GM23248 (cell line): ENCODE measurements around the gene TEKT1. TPM values are rescaled to one million over a fixed set of nuclear protein-coding genes. Genes with fewer than 3 reads are reported as not detected.

Experiments
- DNase-seq: peaks from one replicate; pipeline ENCODE4 v3.0.0-alpha.2; 2015
- H2AFZ ChIP-seq: fragments of 200-600 bp; sonication (generic); 2 replicates; pipeline ENCODE4 v1.6.1; 2016; ENCODE audit warnings: antibody characterized with exemption
- H3F3A ChIP-seq: fragments of 200-600 bp; sonication (generic); 2 replicates; pipeline ENCODE4 v1.6.1; 2016; ENCODE audit warnings: mild to moderate bottlenecking, antibody characterized with exemption, mixed run types; ENCODE audit not compliant: insufficient read depth
- H3K27ac ChIP-seq: fragments of 200-600 bp; sonication (generic); 2 replicates; pipeline ENCODE4 v1.5.1; 2016; ENCODE audit warnings: mild to moderate bottlenecking
- H3K27me3 ChIP-seq: fragments of 200-600 bp; sonication (generic); replicated peaks from 2 replicates; pipeline ENCODE4 v1.6.1; 2016; ENCODE audit warnings: mild to moderate bottlenecking; ENCODE audit not compliant: insufficient read depth
- H3K36me3 ChIP-seq: fragments of 200-600 bp; sonication (generic); 2 replicates; pipeline ENCODE4 v1.6.1; 2016; ENCODE audit warnings: low read depth, mild to moderate bottlenecking
- H3K4me1 ChIP-seq: fragments of 200-600 bp; sonication (generic); 2 replicates; pipeline ENCODE4 v1.6.1; 2016; ENCODE audit warnings: mild to moderate bottlenecking; ENCODE audit not compliant: insufficient read depth
- H3K4me2 ChIP-seq: fragments of 200-600 bp; sonication (generic); one replicate; pipeline ENCODE4 v1.6.1; 2016; ENCODE audit warnings: mild to moderate bottlenecking; ENCODE audit not compliant: unreplicated experiment
- H3K4me3 ChIP-seq: fragments of 200-600 bp; sonication (generic); 2 replicates; pipeline ENCODE4 v1.5.1; 2016; ENCODE audit warnings: mild to moderate bottlenecking
- H3K79me2 ChIP-seq: fragments of 200-600 bp; sonication (generic); 2 replicates; pipeline ENCODE4 v1.6.1; 2016; ENCODE audit warnings: mild to moderate bottlenecking; ENCODE audit not compliant: insufficient read depth
- H3K9ac ChIP-seq: fragments of 200-600 bp; sonication (generic); 2 replicates; pipeline ENCODE4 v1.6.1; 2016; ENCODE audit warnings: mild to moderate bottlenecking
- H3K9me2 ChIP-seq: fragments of 200-600 bp; sonication (generic); 2 replicates; pipeline ENCODE4 v1.6.1; 2016; ENCODE audit warnings: mixed run types, mild to moderate bottlenecking, moderate library complexity; ENCODE audit not compliant: insufficient read depth
- H3K9me3 ChIP-seq: fragments of 200-600 bp; sonication (generic); one replicate; pipeline ENCODE4 v1.6.1; 2017; ENCODE audit warnings: low read depth
- H4K20me1 ChIP-seq: fragments of 200-600 bp; sonication (generic); 2 replicates; pipeline ENCODE4 v1.6.0; 2016; ENCODE audit not compliant: insufficient read depth
- EZH2 ChIP-seq: fragments of 200-600 bp; sonication (generic); IDR thresholded peaks from 2 replicates; pipeline ENCODE4 v1.6.1; 2018; ENCODE audit warnings: antibody characterized with exemption, mild to moderate bottlenecking; ENCODE audit not compliant: insufficient read depth, poor library complexity, severe bottlenecking
- EZH2phosphoT487 ChIP-seq: fragments of 200-600 bp; sonication (generic); IDR thresholded peaks from 2 replicates; pipeline ENCODE4 v1.6.1; 2018; ENCODE audit warnings: antibody characterized with exemption, moderate library complexity, mild to moderate bottlenecking, low read depth; ENCODE audit not compliant: insufficient read depth
- WGBS, 2 experiments: methylation state at CpG; one replicate each; pipeline ENCODE4 v1.1.6; 2015 to 2017; ENCODE audit warnings: low lambda C conversion rate in 2 of 2, low coverage in 1 of 2; ENCODE audit errors: missing lambda C conversion rate in 2 of 2; 5-methylcytosine and 5-hydroxymethylcytosine counted together
- in situ Hi-C: fragments of 300-500 bp; cut with MboI; formaldehyde crosslinking; loops from 2 replicates; pipeline ENCODE4 v1.15.0; 2020
- polyA plus RNA-seq: library from polyadenylated mRNA; unstranded; fragments of >200 nt; fragmentation: Nextera tagmentation; extraction: Ambion mirVana; gene quantifications from 2 replicates; pipeline ENCODE4 v1.2.1, GENCODE V29; 2016
- total RNA-seq: library from RNA; depleted of rRNA; stranded (reverse); fragments of >200 nt; shearing (Covaris generic); gene quantifications from 2 replicates; pipeline ENCODE4 v1.2.3, GENCODE V29; 2014

Gene TEKT1
- total and polyA plus RNA-seq, 2 experiments from 2014 or later: not detected

- peak overlapping the region; percentile 6 for H3K4me2 ChIP-seq
- no peaks in the 10 kb centered on the region for H3K79me2 ChIP-seq
- peak overlapping the region; percentile 40 for H2AFZ ChIP-seq
- peak; percentile 95 for DNase-seq
- 45 to 46% methylated on average over 8 of the region's 8 CpGs for WGBS, 2 experiments
- no peak overlapping the region for H3K9ac ChIP-seq
- no peaks in the 10 kb centered on the region; the same call in 1 of the 2 replicates for H3K27me3 ChIP-seq
- no peaks in the 10 kb centered on the region for H3K9me2 ChIP-seq
- no peak overlapping the region for H3K4me3 ChIP-seq
- no peak for TF ChIP-seq EZH2
- TF ChIP-seq EZH2phosphoT487: no peak
- H3K4me1 ChIP-seq: peaks cover 4% of the 10 kb centered on the region; the same call in 1 of the 2 replicates
- no peaks in the 10 kb centered on the region for H3K36me3 ChIP-seq
- in situ Hi-C loops: no loop called here
- H3K27ac ChIP-seq: no peak overlapping the region
- no peaks in the 10 kb centered on the region for H4K20me1 ChIP-seq
- no peaks in the 10 kb centered on the region for H3F3A ChIP-seq
- no peaks in the 10 kb centered on the region for H3K9me3 ChIP-seq
Measured at GRCh38 chr17:6786618-6787017, 44.9 kb downstream of the TEKT1 start.

GRCh38 chr17:6782244-6782643 is 49.3 kb downstream of the TEKT1 start:
- no peak overlapping the region for H3K4me2 ChIP-seq
- H3K9me3 ChIP-seq: no peaks in the 10 kb centered on the region
- DNase-seq: no peak
- no peak overlapping the region for H2AFZ ChIP-seq
- H4K20me1 ChIP-seq: no peaks in the 10 kb centered on the region
- in situ Hi-C loops: no loop called here
- H3K27me3 ChIP-seq: no peaks in the 10 kb centered on the region
- H3F3A ChIP-seq: no peaks in the 10 kb centered on the region
- H3K27ac ChIP-seq: no peak overlapping the region
- no peak overlapping the region for H3K9ac ChIP-seq
- H3K79me2 ChIP-seq: no peaks in the 10 kb centered on the region
- no peaks in the 10 kb centered on the region for H3K36me3 ChIP-seq
- TF ChIP-seq EZH2phosphoT487 (no peak), EZH2 (no peak)
- WGBS, 2 experiments: 92 to 97% methylated on average over 4 of the region's 4 CpGs
- no peak overlapping the region for H3K4me3 ChIP-seq
- H3K4me1 ChIP-seq: peaks cover 4% of the 10 kb centered on the region; the same call in 1 of the 2 replicates
- H3K9me2 ChIP-seq: no peaks in the 10 kb centered on the region

- no peak for DNase-seq
- no peak for TF ChIP-seq EZH2phosphoT487
- TF ChIP-seq EZH2: no peak
- H3K27me3 ChIP-seq: 0 out of 2 replicates have a peak, but pooled peaks cover 7% of the 10 kb centered on the region
- no peaks in the 10 kb centered on the region for H3K4me1 ChIP-seq
- 75% methylated on average over 3 of the region's 3 CpGs for WGBS, 2 experiments
- no peaks in the 10 kb centered on the region for H3K9me2 ChIP-seq
- no peak overlapping the region for H3K4me3 ChIP-seq
- H3K79me2 ChIP-seq: no peaks in the 10 kb centered on the region
- in situ Hi-C loops: no loop called here
- H3K27ac ChIP-seq: no peak overlapping the region
- no peaks in the 10 kb centered on the region for H3K9me3 ChIP-seq
- no peaks in the 10 kb centered on the region for H3F3A ChIP-seq
- H3K4me2 ChIP-seq: no peak overlapping the region
- H3K9ac ChIP-seq: no peak overlapping the region
- H4K20me1 ChIP-seq: no peaks in the 10 kb centered on the region
- H3K36me3 ChIP-seq: no peaks in the 10 kb centered on the region
- H2AFZ ChIP-seq: no peak overlapping the region
Measured at GRCh38 chr17:6780886-6781285, 50.6 kb downstream of the TEKT1 start.

- Histone ChIP-seq H2AFZ (no peak overlapping the region), H3K4me2 (no peak overlapping the region), H3K36me3 (no peaks in the 10 kb centered on the region), H3K27ac (no peak overlapping the region), H3K9me3 (no peaks in the 10 kb centered on the region), H3K27me3 (0 out of 2 replicates have a peak, but pooled peaks cover 7% of the 10 kb centered on the region), H3F3A (no peaks in the 10 kb centered on the region), H3K4me3 (no peak overlapping the region), H3K79me2 (no peaks in the 10 kb centered on the region), H4K20me1 (no peaks in the 10 kb centered on the region), H3K9me2 (no peaks in the 10 kb centered on the region), H3K4me1 (no peaks in the 10 kb centered on the region), H3K9ac (no peak overlapping the region)
- DNase-seq: no peak
- no peak for TF ChIP-seq EZH2phosphoT487
- in situ Hi-C loops: no loop called here
- WGBS, 2 experiments: 73 to 77% methylated on average over 8 of the region's 8 CpGs
Measured at GRCh38 chr17:6780001-6780400, 51.5 kb downstream of the TEKT1 start.

- Histone ChIP-seq H3K27ac (no peak overlapping the region), H3K79me2 (no peaks in the 10 kb centered on the region), H3K9ac (no peak overlapping the region), H4K20me1 (no peaks in the 10 kb centered on the region), H3K9me3 (peaks cover 2% of the 10 kb centered on the region), H3K27me3 (0 out of 2 replicates have a peak, but pooled peaks cover 7% of the 10 kb centered on the region), H3K4me2 (no peak overlapping the region), H2AFZ (no peak overlapping the region), H3K4me3 (no peak overlapping the region), H3K36me3 (peaks cover 2% of the 10 kb centered on the region; the same call in 1 of the 2 replicates), H3K4me1 (no peaks in the 10 kb centered on the region), H3K9me2 (no peaks in the 10 kb centered on the region), H3F3A (no peaks in the 10 kb centered on the region)
- in situ Hi-C loops: no loop called here
- 55 to 71% methylated on average over 2 of the region's 2 CpGs for WGBS, 2 experiments
- DNase-seq: no peak
- no peak for TF ChIP-seq EZH2
- no peak for TF ChIP-seq EZH2phosphoT487
Measured at GRCh38 chr17:6779411-6779810, 52.1 kb downstream of the TEKT1 start.
